Endothelial cell (in vitro differentiated cells): Measurements from ENCODE around the gene TRAF4. TPM values are rescaled to one million over a fixed set of nuclear protein-coding genes. Genes with fewer than 3 reads are reported as not detected.

Experiments used
- DNase-seq: peaks from one replicate; pipeline ENCODE4 v3.0.0; 2021; ENCODE audit warnings: low spot score
- H3K27ac Mint-ChIP-seq: one replicate; pipeline ENCODE4 v1.8.0; 2021; ENCODE audit warnings: mixed read lengths, inconsistent platforms; ENCODE audit not compliant: unreplicated experiment
- H3K27me3 Mint-ChIP-seq: one replicate; pipeline ENCODE4 v1.8.0; 2021; ENCODE audit warnings: mild to moderate bottlenecking, moderate library complexity, mixed read lengths, inconsistent platforms; ENCODE audit not compliant: unreplicated experiment
- H3K36me3 Mint-ChIP-seq: one replicate; pipeline ENCODE4 v1.8.0; 2021; ENCODE audit warnings: mild to moderate bottlenecking, low read depth, mixed read lengths, inconsistent platforms; ENCODE audit not compliant: unreplicated experiment
- H3K4me1 Mint-ChIP-seq: one replicate; pipeline ENCODE4 v1.8.0; 2021; ENCODE audit warnings: mild to moderate bottlenecking, mixed read lengths, inconsistent platforms; ENCODE audit not compliant: unreplicated experiment
- H3K4me3 Mint-ChIP-seq: one replicate; pipeline ENCODE4 v1.8.0; 2021; ENCODE audit warnings: mild to moderate bottlenecking, mixed read lengths, inconsistent platforms; ENCODE audit not compliant: unreplicated experiment
- H3K9me3 Mint-ChIP-seq: one replicate; pipeline ENCODE4 v1.8.0; 2021; ENCODE audit warnings: mixed read lengths, inconsistent platforms; ENCODE audit not compliant: unreplicated experiment
- CTCF ChIP-seq: fragments of 200-600 bp; sonication (generic); IDR thresholded peaks from one replicate; pipeline ENCODE4 v1.5.0; 2021; ENCODE audit warnings: antibody characterized with exemption; ENCODE audit not compliant: unreplicated experiment
- total RNA-seq: library from RNA; stranded (reverse); fragmentation: NEBNext Ultra II Directional; extraction: Animal tissue kit (Norgen Biotek cat#: 25700); gene quantifications from one replicate; pipeline ENCODE4 v1.2.1, GENCODE V29; 2021; ENCODE audit not compliant: unreplicated experiment

Gene TRAF4
- total RNA-seq, 1 donor from 2014 or later: 166 TPM

- Mint-ChIP-seq H3K4me1 (peaks cover 37% of the 10 kb centered on the region), H3K27me3 (peaks cover 9% of the 10 kb centered on the region), H3K36me3 (peaks cover 12% of the 10 kb centered on the region), H3K9me3 (no peaks in the 10 kb centered on the region), H3K27ac (peak overlapping the region; percentile 36), H3K4me3 (peak overlapping the region; percentile 73)
- peak; percentile 96 for TF ChIP-seq CTCF
- DNase-seq: peak; percentile 96
These were observed 6.6 kb downstream of the TRAF4 start for GRCh38 chr17:28750178-28751047.

- TF ChIP-seq CTCF: no peak
- Mint-ChIP-seq H3K4me3 (no peak overlapping the region), H3K4me1 (peaks cover 33% of the 10 kb centered on the region), H3K27me3 (peaks cover 11% of the 10 kb centered on the region), H3K27ac (no peak overlapping the region), H3K9me3 (peaks cover 4% of the 10 kb centered on the region), H3K36me3 (peaks cover 21% of the 10 kb centered on the region)
- DNase-seq: no peak
These were observed 8.0 kb downstream of the TRAF4 start for GRCh38 chr17:28751600-28752366.

GRCh38 chr17:28755486-28755885 lies 11.7 kb downstream of the TRAF4 start:
- Mint-ChIP-seq H3K36me3 (peaks cover 38% of the 10 kb centered on the region), H3K27me3 (peaks cover 22% of the 10 kb centered on the region), H3K4me1 (peaks cover 39% of the 10 kb centered on the region), H3K9me3 (peaks cover 4% of the 10 kb centered on the region), H3K4me3 (no peak overlapping the region), H3K27ac (no peak overlapping the region)
- no peak for DNase-seq
- TF ChIP-seq CTCF: no peak

- Mint-ChIP-seq H3K27me3 (peaks cover 22% of the 10 kb centered on the region), H3K4me1 (peaks cover 44% of the 10 kb centered on the region), H3K4me3 (peak overlapping the region; percentile 38), H3K27ac (peak overlapping the region; percentile 10), H3K36me3 (peaks cover 42% of the 10 kb centered on the region), H3K9me3 (peaks cover 4% of the 10 kb centered on the region)
- DNase-seq: no peak
- no peak for TF ChIP-seq CTCF
These were observed 12.4 kb downstream of the TRAF4 start for GRCh38 chr17:28756049-28756804.
